GM19099 (cell line): ENCODE data around the gene TOP3A.

Source experiments
- POLR2A ChIP-seq: IDR thresholded peaks from 3 replicates; pipeline ENCODE4 v1.6.1; 2011; ENCODE audit warnings: low read depth; ENCODE audit not compliant: insufficient read length; ENCODE audit errors: extremely low read depth

TOP3A gene

DNA sequence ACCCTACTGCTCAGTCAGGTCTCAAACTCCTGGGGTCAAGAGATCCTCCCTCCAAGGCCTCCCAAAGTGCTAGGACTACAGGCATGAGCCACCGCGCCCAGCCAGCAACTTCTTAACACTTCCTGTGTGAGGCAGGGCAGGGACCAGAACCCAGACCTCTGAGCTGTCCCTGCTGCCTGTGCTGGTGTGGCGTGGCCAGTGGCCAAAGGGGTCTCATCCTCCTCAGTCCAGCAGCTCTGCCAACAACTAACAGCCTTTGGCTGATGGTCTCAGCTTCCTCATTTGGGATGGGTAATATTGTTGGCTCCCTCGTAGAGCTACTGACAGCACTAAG, 90.8 kb downstream of the TOP3A start:
- no peak for TF ChIP-seq POLR2A
